ENCODE measurements around the gene NAIF1. TPM values are rescaled to one million over a fixed set of nuclear protein-coding genes. Genes with fewer than 3 reads are reported as not detected.

The NAIF1 gene
- total and polyA plus RNA-seq, 10 of the 15 experiments (the other 5 are each of a cell fraction or from before 2014, with no cell fraction given) = 2.4 to 14.2 (median 7.1) TPM

DNA sequence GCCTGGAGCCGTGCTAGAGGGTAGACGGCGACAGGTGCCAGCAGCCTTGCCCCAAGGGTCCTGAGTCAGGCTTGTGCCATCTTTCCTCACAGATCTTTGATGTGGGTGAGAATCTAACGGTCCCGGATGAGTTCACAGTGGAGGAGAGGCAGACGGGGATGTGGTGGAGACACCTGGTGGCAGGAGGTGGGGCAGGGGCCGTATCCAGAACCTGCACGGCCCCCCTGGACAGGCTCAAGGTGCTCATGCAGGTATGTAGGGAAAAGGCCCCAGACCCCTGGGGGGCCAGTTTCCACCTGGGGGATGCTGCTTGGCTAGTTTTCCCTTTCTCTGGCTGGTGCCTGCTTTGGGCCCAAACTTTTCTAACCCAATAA lies 36.5 kb upstream of the NAIF1 start:
- Histone ChIP-seq H3K27ac (ENCODE audit: control insufficient read depth, insufficient read depth) (no peak overlapping the region), H4K20me1 (ENCODE audit: control insufficient read depth, insufficient read depth) (no peaks in the 10 kb centered on the region), H3K9ac (ENCODE audit: control insufficient read depth, insufficient read depth, low read length) (no peak overlapping the region), H3K79me2 (ENCODE audit: control insufficient read depth, insufficient read depth, low read length) (no peaks in the 10 kb centered on the region; the same call in 1 of the 2 replicates), H2AFZ (ENCODE audit: control insufficient read depth, low read depth, low read length) (no peak overlapping the region), H3K36me3 (ENCODE audit: control insufficient read depth in 2 of 2, insufficient read depth in 2 of 2, low read length in 1 of 2) (peaks cover 26 to 52% of the 10 kb centered on the region in 2 experiments), H3K9me3 (replicated peaks; ENCODE audit: control insufficient read depth, insufficient read depth, low read length) (no peaks in the 10 kb centered on the region), H3K27me3 (replicated peaks in 1 of 2; ENCODE audit: control insufficient read depth in 2 of 2, insufficient read depth in 2 of 2, low read length in 1 of 2) (no peaks in the 10 kb centered on the region), H3K4me1 (ENCODE audit: control insufficient read depth, insufficient read depth, low read length) (no peaks in the 10 kb centered on the region), H3K4me3 (no peak overlapping the region), H3K4me2 (ENCODE audit: control insufficient read depth, insufficient read depth) (no peak overlapping the region)
- in situ Hi-C loops (cut with MboI) (no loop called here), intact Hi-C loops (cut with micrococcal nuclease; ENCODE audit: unreplicated experiment) (no loop called here)
- SMC1A ChIA-PET (ENCODE audit: uncharacterized antibody, unreplicated experiment) = interaction anchor here (1.7 kb wide), 1 partner anchor 12 kb away, joined by 3 read pairs; no protein-coding TSS in a partner anchor
- TF ChIP-seq DPF2 (IDR thresholded peaks at IDR 0.05) (no peak), KAT2A (conservative IDR thresholded peaks at IDR 0.05; ENCODE audit: control insufficient read depth, low read depth, low read length) (no peak), POU2F2 (IDR thresholded peaks at IDR 0.05; ENCODE audit: borderline replicate concordance, low read depth, low read length) (no peak), CEBPB (IDR thresholded peaks at IDR 0.05; ENCODE audit: borderline replicate concordance in 1 of 2, low read depth in 2 of 2, low read length in 2 of 2) (no peak), BHLHE40 (IDR thresholded peaks at IDR 0.05; ENCODE audit: borderline replicate concordance in 1 of 2, low read depth in 2 of 2, low read length in 1 of 2) (no peak), CTCF (IDR thresholded peaks at IDR 0.05 in 2 of 3, conservative IDR thresholded peaks at IDR 0.05 in 1 of 3; ENCODE audit: control insufficient read depth in 2 of 3, extremely low read depth in 1 of 3, insufficient read depth in 1 of 3, low read depth in 3 of 3, low read length in 3 of 3) (peak in 2 of 3 experiments; percentile 17 to 21; a peak in 3 of 6 replicates), NBN (IDR thresholded peaks at IDR 0.05) (no peak)
- TF ChIP-seq, protein P1, sequence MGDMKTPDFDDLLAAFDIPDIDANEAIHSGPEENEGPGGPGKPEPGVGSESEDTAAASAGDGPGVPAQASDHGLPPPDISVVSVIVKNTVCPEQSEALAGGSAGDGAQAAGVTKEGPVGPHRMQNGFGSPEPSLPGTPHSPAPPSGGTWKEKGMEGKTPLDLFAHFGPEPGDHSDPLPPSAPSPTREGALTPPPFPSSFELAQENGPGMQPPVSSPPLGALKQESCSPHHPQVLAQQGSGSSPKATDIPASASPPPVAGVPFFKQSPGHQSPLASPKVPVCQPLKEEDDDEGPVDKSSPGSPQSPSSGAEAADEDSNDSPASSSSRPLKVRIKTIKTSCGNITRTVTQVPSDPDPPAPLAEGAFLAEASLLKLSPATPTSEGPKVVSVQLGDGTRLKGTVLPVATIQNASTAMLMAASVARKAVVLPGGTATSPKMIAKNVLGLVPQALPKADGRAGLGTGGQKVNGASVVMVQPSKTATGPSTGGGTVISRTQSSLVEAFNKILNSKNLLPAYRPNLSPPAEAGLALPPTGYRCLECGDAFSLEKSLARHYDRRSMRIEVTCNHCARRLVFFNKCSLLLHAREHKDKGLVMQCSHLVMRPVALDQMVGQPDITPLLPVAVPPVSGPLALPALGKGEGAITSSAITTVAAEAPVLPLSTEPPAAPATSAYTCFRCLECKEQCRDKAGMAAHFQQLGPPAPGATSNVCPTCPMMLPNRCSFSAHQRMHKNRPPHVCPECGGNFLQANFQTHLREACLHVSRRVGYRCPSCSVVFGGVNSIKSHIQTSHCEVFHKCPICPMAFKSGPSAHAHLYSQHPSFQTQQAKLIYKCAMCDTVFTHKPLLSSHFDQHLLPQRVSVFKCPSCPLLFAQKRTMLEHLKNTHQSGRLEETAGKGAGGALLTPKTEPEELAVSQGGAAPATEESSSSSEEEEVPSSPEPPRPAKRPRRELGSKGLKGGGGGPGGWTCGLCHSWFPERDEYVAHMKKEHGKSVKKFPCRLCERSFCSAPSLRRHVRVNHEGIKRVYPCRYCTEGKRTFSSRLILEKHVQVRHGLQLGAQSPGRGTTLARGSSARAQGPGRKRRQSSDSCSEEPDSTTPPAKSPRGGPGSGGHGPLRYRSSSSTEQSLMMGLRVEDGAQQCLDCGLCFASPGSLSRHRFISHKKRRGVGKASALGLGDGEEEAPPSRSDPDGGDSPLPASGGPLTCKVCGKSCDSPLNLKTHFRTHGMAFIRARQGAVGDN (IDR thresholded peaks at IDR 0.05) = no peak
- no TSS peak for BruUV-seq (replicated peaks)
- peak; percentile 31; the same call in 2 of the 3 replicates for ATAC-seq
- RAD21 ChIA-PET (ENCODE audit: unreplicated experiment) = no interaction called here
- POLR2A ChIA-PET = no interaction called here
- no peak for DNase-seq (ENCODE audit: low read depth, low spot score)
- WGBS (ENCODE audit: insufficient coverage, insufficient replicate concordance, low lambda C conversion rate, missing lambda C conversion rate) = 49% methylated on average over 8 of the region's 8 CpGs
- no peak for FAIRE-seq
- CTCF ChIA-PET = interaction anchor here (0.9 to 1.1 kb wide), 2 partner anchors 14 to 161 kb away, joined by 3 to 4 read pairs; no protein-coding TSS in a partner anchor
